DMS 273 treated with DMSO at 0.1 percent for 48 hours (cell line): Measurements from ENCODE around the gene LIPC.

ENCODE experiments used
- DNase-seq: peaks from one replicate; lab custom pipeline; 2025; lab: John Stamatoyannopoulos, UW

Gene LIPC

DNA sequence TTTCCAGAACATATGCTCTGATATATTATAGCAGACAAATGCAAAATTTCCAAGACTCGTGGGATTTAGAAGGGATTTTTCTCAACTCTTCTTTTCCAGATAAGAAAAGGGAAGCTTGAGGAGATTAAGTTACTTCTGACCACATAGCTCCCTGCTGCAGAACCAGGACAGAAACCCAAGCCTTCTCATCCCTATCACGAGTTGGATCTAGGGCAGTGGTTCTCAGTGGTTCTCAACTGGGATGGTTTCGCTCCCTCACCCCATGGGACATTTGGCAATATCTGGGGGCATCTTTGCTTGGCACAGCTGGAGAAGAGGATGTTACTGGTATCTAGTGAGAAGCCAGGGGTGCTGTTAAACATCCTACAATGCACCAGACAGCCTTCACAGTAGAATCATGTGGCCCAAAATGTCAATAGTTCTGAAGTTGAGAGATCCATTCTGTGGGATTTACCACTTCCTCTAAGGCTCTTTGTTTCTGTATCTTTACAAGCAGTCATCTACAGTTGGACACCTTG lies 64.2 kb downstream of the LIPC start:
- DNase-seq, result no peak

DNA sequence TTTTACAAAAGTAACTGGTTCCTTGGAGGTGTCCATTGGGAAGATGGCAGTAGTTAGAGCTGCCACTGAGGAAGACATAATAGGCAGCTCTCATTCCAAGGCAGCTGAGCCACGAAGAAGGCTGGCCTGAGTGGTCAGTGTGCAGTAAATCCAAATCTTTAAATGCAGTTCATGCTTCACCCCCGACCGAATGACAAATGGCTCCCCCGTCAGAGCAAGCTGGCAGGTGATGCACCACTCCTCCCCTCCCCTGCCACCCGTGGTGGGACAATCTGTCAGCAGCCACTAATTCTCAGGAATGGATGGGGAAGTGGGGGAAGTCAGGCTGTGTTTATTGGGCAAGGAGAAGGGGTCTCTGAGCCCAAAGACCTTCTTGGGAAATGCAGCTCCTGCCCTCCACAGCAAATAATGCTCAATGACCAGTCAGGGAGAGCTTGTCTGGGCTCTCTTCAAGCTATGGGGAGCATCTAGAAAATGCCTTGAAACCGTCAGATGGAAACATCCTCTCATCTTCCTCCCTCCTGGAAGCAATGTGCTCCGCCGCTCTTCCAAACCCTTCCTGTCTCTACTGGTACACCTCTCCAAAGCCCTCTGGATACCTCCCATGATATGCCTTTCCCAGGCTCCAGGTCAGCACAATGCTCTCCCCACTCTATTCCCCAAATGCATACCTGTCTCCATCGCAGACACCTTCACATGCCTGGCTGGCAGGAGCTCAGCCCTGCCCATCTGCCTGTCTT lies 65.4 kb downstream of the LIPC start:
- no peak for DNase-seq

DNA sequence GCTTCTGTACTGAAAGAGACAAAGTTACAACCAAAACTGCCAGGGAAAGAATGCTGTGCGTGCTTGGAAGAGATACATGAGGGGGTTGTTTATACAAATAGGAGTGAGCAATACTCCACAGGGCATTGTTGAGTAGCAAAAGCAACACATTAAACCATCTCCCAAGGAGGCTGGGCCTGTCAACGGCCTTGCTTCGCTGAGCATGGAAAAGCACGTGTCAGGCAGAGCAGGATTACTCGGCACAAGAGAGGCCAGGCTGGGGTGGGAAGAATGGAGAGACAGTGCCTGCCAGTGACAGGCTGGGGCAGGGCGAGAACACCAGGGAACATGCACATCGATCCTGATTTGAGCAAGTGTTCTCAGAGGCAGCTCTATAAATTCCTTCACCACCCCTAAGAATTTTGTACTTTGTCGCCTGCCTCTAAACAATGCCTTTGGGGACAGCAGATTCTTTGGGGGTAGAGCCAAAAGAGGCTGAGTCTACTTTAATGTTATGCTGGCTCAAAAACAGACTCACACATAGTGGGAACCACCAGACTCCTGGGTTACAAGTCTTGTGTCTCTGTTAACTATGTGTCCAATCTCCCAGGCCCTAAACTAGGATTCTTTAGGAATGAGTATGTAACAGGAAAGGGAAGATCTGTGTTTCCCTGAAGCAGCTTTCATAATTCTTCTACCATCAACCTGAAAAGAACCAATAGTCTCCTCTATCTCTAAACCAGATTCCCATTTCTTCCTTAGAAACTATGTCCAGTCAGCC lies 67.2 kb downstream of the LIPC start:
- DNase-seq, result no peak

DNA sequence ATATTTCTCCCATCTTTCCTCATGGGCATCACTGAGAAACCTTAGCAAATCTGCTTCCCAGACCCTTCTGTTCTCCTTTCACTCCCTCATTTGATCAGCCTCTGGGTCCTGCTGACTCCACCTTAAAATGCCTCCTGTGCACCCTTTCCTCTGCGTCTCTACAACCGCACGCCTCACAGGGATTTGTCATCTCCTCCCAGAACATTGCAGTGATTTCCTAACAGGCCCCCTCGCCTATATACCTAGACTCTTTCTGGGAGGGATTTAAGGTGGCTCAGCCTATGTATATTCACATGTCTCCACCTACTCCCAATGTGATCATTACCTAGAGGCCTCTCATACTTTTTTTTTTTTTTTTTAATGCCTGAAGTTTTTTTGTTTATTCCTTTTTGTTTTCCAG lies 69.2 kb downstream of the LIPC start:
- no peak for DNase-seq

DNA sequence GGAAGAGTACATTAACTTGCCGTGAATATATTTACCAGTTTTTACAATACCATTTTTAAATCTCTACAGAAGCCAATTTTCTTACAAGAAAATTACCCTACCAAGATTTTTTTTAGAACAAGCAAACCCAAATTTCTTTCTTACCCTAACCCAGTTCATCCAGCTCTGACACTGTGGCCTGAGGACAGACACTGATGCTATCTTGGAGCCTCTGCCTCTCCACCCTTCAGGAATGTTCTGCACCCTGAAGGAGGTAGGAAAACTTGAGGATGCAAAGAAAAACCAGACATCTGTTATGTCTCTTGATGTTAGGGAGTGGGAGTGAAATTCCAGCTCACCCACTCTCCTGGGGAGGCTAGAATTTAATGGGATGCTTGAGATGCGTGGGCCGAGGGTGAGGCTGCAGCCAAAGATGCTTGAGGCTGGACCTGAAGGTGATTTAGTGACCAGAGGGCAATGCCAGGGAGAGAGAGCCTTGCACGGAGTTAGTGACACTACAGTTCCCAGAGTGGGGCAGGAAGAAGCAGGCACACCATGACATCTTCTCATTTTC lies 69.9 kb downstream of the LIPC start:
- DNase-seq, result no peak

DNA sequence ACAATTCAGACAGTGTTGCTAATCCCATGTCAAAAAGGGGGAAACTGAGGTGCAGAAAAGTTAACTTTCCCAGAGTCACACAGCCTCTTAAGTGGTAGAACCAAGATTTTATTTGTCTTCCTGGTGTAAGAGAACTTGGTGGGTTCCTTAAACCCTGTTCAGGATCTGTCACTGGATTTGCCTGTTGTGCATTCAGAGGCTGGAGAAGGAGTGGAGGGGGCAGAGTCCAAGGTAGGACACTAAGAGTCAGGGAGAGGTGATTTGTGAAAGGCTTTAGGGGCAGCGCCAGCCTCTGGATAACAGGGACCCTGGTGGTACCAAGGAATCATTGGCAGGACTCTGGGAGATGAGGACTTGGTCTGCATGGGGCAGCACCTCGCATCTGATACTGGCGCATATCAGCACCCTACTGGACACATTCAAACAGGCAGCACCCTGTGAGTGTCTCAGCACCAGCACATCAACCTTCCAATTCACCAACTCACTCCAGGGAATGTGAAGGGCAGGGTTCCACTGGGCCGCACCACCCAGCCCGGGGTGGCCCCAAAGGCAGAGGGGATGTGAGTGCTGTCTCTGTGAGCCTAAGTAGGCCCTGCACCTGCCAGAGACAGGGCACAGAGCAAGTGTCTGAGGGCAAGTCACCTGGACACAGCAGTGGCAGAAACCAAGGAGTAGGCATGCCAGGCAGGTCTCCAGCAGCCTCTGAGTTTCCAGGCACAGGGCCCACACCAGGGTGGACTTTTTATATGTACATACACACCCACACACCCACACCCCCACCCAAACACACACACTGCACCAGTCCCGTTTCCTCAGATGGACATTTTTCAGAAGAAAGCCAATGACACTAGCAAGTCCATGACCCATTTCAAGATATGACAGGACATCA lies 71.6 kb downstream of the LIPC start:
- DNase-seq, result no peak

DNA sequence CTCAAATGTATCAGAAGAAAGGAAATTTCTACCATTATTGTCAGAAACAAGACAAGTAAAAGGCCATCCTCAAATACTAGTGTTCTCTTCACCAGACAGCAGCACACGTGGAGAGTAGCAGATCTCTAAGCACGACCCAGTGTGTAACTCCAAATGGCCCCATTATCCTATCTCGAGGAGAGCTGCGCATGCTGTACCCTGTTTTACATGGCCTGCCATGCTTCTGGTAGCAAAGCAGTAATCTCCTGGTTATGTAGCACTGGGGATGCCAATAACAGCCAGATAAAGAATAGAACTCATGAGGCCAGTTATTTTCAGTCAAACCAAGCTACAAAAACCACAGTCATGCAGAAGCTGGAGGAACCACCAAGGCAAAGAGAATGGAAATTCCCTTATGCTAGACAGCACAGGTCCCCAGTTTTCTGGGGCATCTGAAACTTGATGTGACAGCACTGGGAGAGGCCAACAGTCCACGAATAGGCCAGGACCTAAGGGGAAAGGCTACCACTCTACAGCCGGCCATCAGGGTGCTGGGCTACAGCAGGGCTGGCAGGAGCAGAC lies 73.0 kb downstream of the LIPC start:
- DNase-seq, result no peak

DNA sequence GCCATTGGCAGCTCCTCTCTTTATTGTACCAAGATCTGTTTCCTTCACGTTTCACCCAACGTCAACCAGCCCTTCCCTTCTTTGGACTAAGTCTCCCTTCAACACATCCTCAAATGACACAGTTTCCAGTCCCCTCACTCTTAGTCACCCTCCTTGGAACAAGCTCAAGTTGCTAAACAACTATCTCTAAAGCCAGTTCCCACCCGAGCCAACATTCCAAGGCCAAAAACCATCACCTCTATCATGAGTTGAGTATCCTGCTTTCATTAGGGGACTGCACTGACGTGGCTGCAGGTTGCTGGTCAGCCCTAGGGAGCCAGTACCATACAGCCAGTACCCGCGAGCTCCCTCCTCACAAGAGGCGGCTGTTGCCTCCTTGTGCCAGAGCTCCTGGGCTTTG lies 73.8 kb downstream of the LIPC start:
- DNase-seq, result no peak

DNA sequence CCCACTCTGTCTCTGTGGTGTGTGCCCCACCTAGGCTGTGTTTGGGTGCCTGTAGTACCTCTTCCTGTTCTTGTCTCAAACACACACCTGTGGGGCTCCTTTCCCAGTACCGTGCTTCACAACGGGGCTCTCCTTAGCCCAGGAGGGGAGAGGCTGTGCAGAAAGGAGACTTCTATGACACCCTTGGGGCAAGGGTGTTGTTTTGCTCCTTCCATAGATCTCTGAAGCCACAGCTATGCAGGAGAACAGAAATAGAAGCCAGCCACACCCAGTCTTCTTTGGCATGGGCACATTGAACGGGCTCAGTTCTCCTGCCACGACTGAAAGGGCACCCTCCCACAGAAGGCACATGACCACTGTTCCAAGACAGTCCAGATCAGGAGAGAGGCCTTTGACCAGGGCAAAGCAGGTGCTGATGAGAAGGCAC lies 74.3 kb downstream of the LIPC start:
- no peak for DNase-seq

DNA sequence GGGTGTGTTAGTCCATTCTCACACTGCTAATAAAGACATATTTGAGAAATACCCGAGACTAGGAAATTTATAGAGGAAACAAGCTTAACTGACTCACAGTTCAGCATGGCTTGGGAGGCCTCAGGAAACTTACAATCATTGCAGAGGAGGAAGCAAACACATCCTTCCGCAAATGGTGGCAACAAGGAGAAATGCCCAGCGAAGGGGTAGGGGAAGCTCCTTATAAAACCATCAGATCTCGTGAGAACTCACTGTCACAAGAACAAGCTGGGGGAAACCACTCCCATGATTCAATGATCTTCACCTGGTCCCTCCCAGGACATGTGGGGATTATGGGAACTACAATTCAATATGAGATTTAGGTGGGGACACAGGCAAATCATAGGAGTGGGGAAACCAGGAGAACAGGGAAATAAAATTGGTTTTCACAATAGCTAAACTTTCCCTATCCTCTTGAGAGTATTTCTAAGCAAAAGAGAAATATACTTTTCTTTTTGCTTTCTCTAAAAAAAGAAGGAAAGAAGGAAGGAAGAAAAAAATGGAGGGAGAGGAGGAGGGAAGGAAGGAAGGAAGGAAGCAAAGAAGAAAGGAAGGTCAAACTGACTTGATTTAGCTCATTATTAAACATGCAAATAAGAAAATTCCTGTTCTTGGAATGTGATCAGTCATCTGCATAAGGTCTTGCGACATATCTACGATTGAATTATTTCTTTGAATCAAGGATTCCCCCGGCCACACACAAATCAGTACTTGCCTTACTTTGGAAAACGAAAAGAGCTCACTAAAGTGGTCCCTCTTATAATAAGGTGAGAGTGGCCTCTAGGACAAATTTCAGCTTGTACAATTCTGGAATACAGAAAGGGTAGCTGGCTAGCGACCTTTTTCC lies 75.2 kb downstream of the LIPC start:
- no peak for DNase-seq

DNA sequence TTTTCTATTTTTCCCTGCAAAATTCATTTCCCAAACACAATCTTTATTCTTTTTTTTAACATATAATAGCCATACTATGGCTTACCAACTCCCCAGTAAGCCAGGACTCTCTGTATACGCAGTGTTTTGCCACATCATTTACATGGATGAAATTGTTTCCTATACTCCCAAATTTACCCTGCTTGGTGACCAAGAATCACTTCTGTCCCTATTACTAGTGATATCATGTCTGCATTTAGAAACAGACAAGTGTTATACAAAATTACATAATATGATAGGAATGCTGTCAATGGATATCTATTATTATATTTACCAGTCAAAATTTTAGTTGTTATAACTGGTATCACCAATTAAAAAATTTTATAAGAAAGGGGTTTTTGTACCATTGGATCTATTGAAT lies 77.8 kb downstream of the LIPC start:
- DNase-seq, result no peak

DNA sequence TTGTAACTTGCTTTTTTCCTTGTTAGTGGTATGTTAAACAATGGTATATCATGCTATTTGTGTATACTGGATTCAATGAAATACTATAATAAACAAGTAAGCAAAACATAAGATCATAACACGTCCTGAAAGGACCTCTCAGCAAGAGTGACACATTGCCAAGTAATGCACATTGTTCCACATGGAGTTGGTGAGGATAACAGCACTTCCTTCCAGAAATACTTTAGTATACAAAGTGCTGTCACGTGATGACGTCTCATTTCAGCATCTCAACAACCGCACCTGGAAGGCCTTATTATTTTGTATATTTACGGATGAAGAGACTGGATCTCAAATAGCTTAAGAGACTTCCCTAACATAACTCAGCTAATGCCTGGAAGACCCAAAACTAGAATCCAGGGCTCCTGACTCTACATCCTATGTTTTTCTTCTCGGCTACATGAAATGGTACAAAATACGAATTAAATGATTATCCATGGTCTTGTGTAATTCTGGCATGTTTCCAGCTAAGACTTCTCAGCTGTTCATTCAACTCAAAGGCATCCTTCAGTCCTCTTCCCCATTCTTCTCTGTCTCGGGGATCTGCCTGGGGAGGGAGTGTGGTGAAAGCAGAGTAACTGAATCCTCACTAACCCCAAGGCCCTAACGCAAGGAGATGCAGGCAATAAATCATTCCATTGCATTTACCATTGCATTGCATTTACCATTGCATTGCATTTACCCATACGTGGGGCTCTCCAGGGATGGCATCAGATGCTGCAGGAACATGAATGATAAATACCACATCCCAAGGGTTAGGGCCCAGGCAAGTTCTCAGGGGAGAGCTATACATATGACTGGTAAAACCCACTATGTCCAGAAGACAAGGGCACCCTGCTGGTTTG lies 79.2 kb downstream of the LIPC start:
- no peak for DNase-seq

DNA sequence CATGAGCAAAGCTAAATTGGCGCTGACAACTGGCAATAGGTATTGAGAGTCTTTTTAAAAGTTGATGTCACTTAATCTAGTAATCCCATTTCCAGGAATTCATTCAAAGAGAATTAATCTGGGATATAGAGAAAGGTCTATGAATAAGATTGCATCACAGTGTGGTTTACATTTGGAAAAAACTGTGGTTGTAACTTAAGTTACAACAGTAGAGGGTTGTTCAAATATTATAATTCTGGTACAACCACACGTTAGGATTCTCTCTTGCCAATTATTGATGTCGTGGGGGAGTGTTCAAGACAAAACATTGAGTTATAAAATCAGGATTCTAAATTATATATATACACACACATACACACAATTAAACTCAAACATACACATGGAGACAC lies 79.8 kb downstream of the LIPC start:
- DNase-seq, result no peak

DNA sequence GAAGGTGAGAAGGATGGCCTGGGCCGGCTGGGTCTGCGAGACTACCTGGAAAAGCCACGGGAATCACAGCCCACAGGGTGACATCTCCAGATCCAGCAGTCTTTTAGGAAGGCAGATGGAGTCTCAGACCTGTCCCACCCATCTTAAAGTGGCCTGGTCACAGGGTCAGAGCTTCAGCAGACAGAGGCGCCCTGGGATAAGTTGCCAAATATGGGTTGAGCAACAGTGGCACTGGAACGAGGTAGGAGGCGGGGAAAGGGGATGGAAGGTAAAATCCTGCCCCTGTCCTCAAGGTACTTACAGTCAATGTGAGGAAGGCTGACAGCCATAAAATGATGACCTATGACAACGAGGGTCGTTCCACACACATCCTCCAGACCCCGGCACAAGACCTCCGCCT lies 80.7 kb downstream of the LIPC start:
- DNase-seq, result no peak

DNA sequence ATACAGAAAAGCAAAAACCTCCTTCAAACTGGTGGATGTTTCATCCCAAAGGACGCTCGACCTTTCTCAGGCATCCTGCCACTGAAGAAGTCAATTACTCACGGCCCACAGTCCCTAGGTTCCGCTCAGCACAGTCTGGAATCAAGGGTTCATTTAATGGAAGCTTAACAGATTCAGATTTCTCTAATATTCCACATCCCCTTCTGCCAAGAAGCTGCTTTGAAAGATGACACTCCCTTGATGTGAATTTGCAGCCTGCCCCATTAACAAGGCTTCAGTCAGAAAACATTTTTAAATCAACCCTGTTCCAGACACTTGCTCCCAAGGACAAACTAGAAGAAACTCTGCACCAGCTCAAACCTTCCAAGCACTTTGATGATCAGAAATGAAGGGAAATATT lies 81.2 kb downstream of the LIPC start:
- no peak for DNase-seq

DNA sequence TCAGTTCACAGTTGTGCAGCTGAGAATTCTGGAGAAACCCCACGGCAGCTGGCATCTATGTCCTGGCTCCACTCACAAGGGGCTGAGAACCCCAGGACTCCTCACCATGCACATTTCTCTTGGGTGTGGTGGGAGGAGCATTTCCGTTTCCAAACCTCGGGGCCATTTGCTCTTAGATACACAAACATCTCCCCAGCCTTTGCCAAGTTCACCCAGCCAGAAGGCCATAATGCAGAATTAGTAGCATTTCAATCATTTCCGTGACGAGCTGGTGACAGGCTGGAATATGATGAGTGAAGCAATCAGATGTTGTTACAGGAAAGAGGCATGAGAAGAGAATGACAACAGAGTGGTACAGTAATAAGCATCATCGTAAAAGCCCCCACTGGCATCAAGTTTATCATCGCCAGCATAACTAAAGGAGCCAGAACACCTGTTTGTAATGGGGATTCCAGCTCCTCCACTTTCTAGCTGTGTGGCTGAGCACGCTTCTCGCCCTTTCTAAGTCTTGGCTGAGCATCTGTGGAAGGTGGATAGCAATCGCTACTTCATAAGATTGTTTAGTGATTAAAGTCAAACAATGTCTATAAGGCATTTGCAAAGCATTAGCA lies 82.0 kb downstream of the LIPC start:
- DNase-seq, result no peak

DNA sequence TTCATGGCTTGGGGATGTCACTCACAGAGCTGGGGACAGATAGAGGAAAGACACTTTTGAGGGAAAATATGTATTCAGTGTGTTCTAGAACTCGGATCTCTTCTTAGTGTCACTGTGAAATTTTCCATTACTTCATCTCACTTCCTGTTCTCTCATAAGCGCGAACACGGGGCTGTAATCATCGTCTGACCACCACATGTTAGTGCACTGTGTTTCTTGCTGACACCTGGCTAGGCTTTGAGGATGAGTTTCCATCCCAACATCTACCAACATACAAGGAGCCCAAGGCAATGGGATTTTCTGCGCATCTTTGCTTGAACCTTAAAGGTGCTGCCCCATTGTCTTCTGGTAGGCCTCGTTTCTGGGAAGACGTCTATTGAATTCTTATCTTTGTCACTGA lies 84.0 kb downstream of the LIPC start:
- DNase-seq, result no peak

DNA sequence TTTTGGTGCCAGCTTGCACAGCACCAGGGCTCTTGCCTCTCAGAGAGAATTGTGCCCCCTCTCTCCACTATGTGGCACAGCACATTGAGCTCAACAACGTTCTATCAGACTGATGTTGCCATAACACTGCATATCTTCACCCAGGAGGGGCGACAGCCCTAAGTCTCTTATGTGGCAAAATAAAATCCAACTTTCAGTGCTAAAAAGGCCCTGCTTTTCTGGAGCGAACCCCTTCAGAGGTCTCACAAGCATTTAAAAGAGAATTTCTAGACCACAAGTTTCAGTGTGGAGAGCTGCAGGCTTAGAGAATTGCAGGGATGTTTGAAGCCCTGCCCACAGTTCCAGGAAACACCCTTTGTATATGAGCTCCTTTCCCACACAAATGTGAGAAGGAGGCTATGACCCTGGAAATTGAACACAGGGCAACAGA lies 85.5 kb downstream of the LIPC start:
- no peak for DNase-seq
